ENCODE results near the gene AHRR. TPM values are rescaled to one million over a fixed set of nuclear protein-coding genes. Genes with fewer than 3 reads are reported as not detected.
"Not testable (repeated sequence)": the region's sequence is repeated elsewhere in the genome, so short reads cannot be mapped to it uniquely, and the experiment has no call there.

AHRR gene
- total RNA-seq, 1 experiment from 2014 or later, result 3.2 TPM

DNA sequence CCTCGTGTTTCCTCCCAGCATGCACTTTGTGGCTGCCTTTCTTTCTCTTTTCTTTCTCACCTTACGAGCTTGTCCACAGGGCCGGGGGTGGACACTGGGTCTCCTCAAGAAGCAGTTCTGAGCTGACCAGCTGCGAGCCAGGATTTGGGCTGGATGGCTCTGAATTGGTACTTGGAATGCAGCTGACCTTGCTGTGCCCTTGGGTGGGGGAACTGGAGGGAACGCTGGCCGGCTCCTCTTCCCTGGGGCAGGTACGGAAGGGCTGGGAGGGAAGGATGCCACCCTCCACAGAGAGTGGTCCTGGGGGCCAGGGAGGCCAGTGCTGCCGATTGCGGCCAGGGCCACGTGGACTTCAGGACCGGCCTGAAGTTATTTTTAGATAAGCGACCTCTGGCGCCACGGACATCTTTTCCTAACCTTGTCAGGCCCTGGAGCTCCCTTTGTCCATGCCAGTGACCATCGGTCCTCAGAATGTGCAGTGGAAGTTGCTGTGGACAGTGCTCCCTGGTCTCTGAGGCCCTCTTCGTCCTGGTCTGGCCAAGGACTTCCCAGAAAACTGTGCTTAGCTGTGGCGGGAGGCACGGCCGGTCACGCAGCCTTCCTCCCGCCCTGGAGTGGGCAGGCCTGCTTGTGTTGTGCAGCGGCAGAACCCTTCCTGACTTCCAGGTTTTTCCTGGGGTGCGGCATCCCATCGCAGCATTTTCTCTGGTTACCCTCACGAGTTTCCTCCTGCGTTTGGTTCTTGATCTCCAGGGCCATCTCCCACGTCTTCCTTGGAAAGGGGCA is 13.5 kb upstream of the AHRR start:
- H3K9me3 Mint-ChIP-seq (ENCODE audit: unreplicated experiment), result no peaks in the 10 kb centered on the region
- TF ChIP-seq, protein P1, sequence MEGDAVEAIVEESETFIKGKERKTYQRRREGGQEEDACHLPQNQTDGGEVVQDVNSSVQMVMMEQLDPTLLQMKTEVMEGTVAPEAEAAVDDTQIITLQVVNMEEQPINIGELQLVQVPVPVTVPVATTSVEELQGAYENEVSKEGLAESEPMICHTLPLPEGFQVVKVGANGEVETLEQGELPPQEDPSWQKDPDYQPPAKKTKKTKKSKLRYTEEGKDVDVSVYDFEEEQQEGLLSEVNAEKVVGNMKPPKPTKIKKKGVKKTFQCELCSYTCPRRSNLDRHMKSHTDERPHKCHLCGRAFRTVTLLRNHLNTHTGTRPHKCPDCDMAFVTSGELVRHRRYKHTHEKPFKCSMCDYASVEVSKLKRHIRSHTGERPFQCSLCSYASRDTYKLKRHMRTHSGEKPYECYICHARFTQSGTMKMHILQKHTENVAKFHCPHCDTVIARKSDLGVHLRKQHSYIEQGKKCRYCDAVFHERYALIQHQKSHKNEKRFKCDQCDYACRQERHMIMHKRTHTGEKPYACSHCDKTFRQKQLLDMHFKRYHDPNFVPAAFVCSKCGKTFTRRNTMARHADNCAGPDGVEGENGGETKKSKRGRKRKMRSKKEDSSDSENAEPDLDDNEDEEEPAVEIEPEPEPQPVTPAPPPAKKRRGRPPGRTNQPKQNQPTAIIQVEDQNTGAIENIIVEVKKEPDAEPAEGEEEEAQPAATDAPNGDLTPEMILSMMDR (IDR thresholded peaks at IDR 0.05; ENCODE audit: unreplicated experiment), result no peak
- no peak for DNase-seq (ENCODE audit: unreplicated experiment)
- CTCF ChIA-PET, result interaction anchor here (0.6 to 2.2 kb wide), 7 partner anchors 9 to 598 kb away, joined by 3 to 10 read pairs (median 3); no protein-coding TSS in a partner anchor
- POLR2A ChIA-PET, result interaction anchor here (1.0 kb wide), 1 partner anchor 25 kb away, joined by 3 read pairs; no protein-coding TSS in a partner anchor
- H3K4me1 Mint-ChIP-seq (ENCODE audit: insufficient read depth, unreplicated experiment), result peaks cover 10% of the 10 kb centered on the region
- H3K4me3 Mint-ChIP-seq (ENCODE audit: unreplicated experiment), result no peak overlapping the region
- H3K36me3 Mint-ChIP-seq (ENCODE audit: insufficient read depth, unreplicated experiment), result peaks cover 63% of the 10 kb centered on the region
- no peaks in the 10 kb centered on the region for H3K27me3 Mint-ChIP-seq (ENCODE audit: insufficient read depth, unreplicated experiment)
- intact Hi-C loops (cut with micrococcal nuclease), result loop anchor here (1.0 kb wide), 1 partner anchor 120 kb away; no protein-coding TSS in a partner anchor
- no peak overlapping the region for H3K27ac Mint-ChIP-seq (ENCODE audit: low read depth, unreplicated experiment)
- BruUV-seq (replicated peaks), result no TSS peak

DNA sequence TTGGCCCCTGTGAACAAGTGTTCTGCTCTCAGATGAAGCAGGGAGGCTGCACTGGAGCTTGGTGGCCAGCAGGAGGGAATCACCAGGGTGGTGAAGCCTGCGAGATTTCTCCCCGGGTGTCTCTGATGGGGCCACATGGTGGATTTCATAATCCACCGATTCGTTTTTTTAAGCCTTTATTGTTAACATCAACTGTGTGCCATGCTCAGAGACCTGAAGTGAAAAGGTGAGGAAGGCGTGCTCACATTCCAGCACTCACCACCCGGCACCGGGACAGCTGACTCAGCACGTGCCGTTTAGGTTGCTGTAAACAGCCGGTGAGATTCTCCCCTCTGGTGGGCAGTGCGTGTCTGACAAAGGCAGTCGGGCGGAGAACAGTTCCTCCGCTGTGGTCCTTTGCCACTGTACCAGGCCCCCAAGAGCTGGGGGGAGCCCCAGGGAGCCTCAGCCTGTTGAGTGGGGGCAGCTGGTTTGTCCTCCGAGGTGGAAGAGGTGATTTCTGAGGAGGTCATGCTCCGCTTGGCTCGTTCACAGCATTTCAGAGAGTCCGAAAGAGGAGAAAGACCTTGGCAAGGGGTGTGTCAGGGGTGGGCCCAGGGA is 12.7 kb upstream of the AHRR start:
- Mint-ChIP-seq H3K4me1 (ENCODE audit: insufficient read depth, unreplicated experiment) (peaks cover 10% of the 10 kb centered on the region), H3K27me3 (ENCODE audit: insufficient read depth, unreplicated experiment) (no peaks in the 10 kb centered on the region), H3K9me3 (ENCODE audit: unreplicated experiment) (no peaks in the 10 kb centered on the region), H3K4me3 (ENCODE audit: unreplicated experiment) (no peak overlapping the region), H3K27ac (ENCODE audit: low read depth, unreplicated experiment) (no peak overlapping the region), H3K36me3 (ENCODE audit: insufficient read depth, unreplicated experiment) (peaks cover 59% of the 10 kb centered on the region)
- ChIA-PET CTCF (interaction anchor here (0.6 to 2.2 kb wide), 9 partner anchors 8 to 597 kb away, joined by 3 to 10 read pairs (median 3); no protein-coding TSS in a partner anchor), POLR2A (interaction anchor here (0.6 to 1.0 kb wide), 3 partner anchors 25 to 822 kb away, joined by 3 read pairs; no protein-coding TSS in a partner anchor)
- BruUV-seq (replicated peaks), result no TSS peak
- TF ChIP-seq, protein P1 (IDR thresholded peaks at IDR 0.05; ENCODE audit: unreplicated experiment), result peak; percentile 25
- DNase-seq (ENCODE audit: unreplicated experiment), result peak; percentile 75
- intact Hi-C loops (cut with micrococcal nuclease), result loop anchor here (1.0 kb wide), 1 partner anchor 120 kb away; no protein-coding TSS in a partner anchor

DNA sequence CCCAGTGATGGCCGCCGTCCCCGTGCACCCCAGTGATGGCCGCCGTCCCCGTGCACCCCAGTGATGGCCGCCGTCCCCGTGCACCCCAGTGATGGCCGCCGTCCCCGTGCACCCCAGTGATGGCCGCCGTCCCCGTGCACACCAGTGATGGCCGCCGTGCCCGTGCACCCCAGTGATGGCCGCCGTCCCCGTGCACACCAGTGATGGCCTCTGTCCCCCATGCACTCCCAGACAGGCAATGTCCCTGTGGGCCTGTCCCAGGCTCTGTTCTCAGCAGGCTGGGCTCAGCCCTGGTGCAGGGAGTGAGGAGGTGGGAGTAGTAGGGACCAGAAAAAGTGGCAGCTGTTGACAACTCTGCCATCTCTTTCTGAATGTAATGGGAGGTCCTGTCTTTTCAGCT is 11.7 kb upstream of the AHRR start:
- H3K9me3 Mint-ChIP-seq (ENCODE audit: unreplicated experiment); H3K27me3 Mint-ChIP-seq (ENCODE audit: insufficient read depth, unreplicated experiment); CTCF ChIA-PET; intact Hi-C loops (cut with micrococcal nuclease); H3K27ac Mint-ChIP-seq (ENCODE audit: low read depth, unreplicated experiment); H3K4me3 Mint-ChIP-seq (ENCODE audit: unreplicated experiment); DNase-seq (ENCODE audit: unreplicated experiment); POLR2A ChIA-PET; BruUV-seq (replicated peaks); H3K4me1 Mint-ChIP-seq (ENCODE audit: insufficient read depth, unreplicated experiment): not testable (repeated sequence)
- H3K36me3 Mint-ChIP-seq (ENCODE audit: insufficient read depth, unreplicated experiment), result peaks cover 60% of the 10 kb centered on the region

DNA sequence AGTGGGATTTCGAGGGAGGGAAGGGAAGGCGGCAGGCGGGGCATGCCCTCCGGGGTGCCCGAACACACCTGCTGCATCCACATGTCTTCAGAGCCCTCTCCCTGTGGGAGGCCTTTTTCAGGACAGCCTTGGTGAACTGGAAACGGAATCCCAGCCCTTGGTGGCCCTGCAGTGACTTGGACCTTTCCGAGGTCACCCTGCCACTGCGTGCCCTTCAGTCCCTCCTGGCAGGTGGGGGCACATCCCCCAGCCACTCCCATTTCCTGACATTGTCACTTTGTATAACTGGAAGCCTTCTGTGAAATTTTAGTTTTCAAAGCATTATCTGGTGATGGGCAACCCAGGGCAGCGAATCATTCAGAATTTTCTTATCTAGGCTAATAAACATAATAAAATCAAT is 11.0 kb upstream of the AHRR start:
- H3K4me3 Mint-ChIP-seq (ENCODE audit: unreplicated experiment), result no peak overlapping the region
- peaks cover 10% of the 10 kb centered on the region for H3K4me1 Mint-ChIP-seq (ENCODE audit: insufficient read depth, unreplicated experiment)
- POLR2A ChIA-PET, result no interaction called here
- no peak overlapping the region for H3K27ac Mint-ChIP-seq (ENCODE audit: low read depth, unreplicated experiment)
- no peaks in the 10 kb centered on the region for H3K9me3 Mint-ChIP-seq (ENCODE audit: unreplicated experiment)
- no TSS peak for BruUV-seq (replicated peaks)
- H3K36me3 Mint-ChIP-seq (ENCODE audit: insufficient read depth, unreplicated experiment), result peaks cover 56% of the 10 kb centered on the region
- no peak for DNase-seq (ENCODE audit: unreplicated experiment)
- CTCF ChIA-PET, result interaction anchor here (1.3 kb wide), 1 partner anchor 126 kb away, joined by 4 read pairs; no protein-coding TSS in a partner anchor
- intact Hi-C loops (cut with micrococcal nuclease), result no loop called here
- H3K27me3 Mint-ChIP-seq (ENCODE audit: insufficient read depth, unreplicated experiment), result no peaks in the 10 kb centered on the region
- TF ChIP-seq, protein P1 (IDR thresholded peaks at IDR 0.05; ENCODE audit: unreplicated experiment), result no peak
